Kidney (tissue), 14 donors: Measurements from ENCODE around the gene NSUN3. TPM values are rescaled to one million over a fixed set of nuclear protein-coding genes. Genes with fewer than 3 reads are reported as not detected.

Source experiments
- DNase-seq, 5 donors: peaks; one replicate each; pipeline ENCODE4 v3.0.0-alpha.2; 2013 to 2020
- FAIRE-seq: peaks from 2 replicates; lab custom pipeline; 2012; peaks lifted over from hg19 to GRCh38; lab: Jason Lieb, UNC
- H3K27ac ChIP-seq, 2 donors: one replicate each; pipeline ENCODE4 v1.7.0; 2013; ENCODE audit warnings: low read depth in 2 of 2, low read length in 2 of 2, inconsistent platforms in 1 of 2
- H3K27me3 ChIP-seq: one replicate; pipeline ENCODE4 v1.7.1; 2013; ENCODE audit warnings: low read length, inconsistent platforms; ENCODE audit not compliant: control insufficient read depth, insufficient read depth
- H3K36me3 ChIP-seq, 3 donors: one replicate each; pipeline versions ENCODE4 v1.7.0 to v1.7.1; 2013; ENCODE audit warnings: low read length in 3 of 3, control low read depth in 1 of 3, inconsistent platforms in 1 of 3; ENCODE audit not compliant: insufficient read depth in 3 of 3, control insufficient read depth in 2 of 3
- H3K4me1 ChIP-seq, 3 donors: one replicate each; pipeline versions ENCODE4 v1.7.0 to v1.7.1; 2013; ENCODE audit warnings: low read length in 3 of 3, inconsistent platforms in 1 of 3, low read depth in 1 of 3; ENCODE audit not compliant: control insufficient read depth in 2 of 3, insufficient read depth in 2 of 3
- H3K4me3 ChIP-seq, 3 donors: one replicate each; pipeline versions ENCODE4 v1.7.0 to v1.8.1; 2013; ENCODE audit warnings: low read length in 3 of 3, control low read depth in 1 of 3, inconsistent platforms in 1 of 3
- H3K9ac ChIP-seq, 3 donors: one replicate each; pipeline versions ENCODE4 v1.7.0 to v1.7.1; 2013; ENCODE audit warnings: low read length in 3 of 3, control low read depth in 1 of 3, inconsistent platforms in 1 of 3
- H3K9me3 ChIP-seq, 3 donors: one replicate each; pipeline versions ENCODE4 v1.7.0 to v1.7.1; 2013; ENCODE audit warnings: low read length in 3 of 3, control low read depth in 1 of 3, inconsistent platforms in 1 of 3; ENCODE audit not compliant: control insufficient read depth in 2 of 3, insufficient read depth in 1 of 3
- intact Hi-C: fragments of 100-400 bp; cut with DNase I; formaldehyde crosslinking; loops from one replicate; pipeline ENCODE4 v1.11.1; 2022
- polyA plus RNA-seq: library from polyadenylated mRNA; stranded (reverse); fragments of 350-450 nt; fragmentation: Illumina TruSeq; extraction: RNeasy Lipid Tissue Mini Kit (QIAGEN cat#74804); gene quantifications from one replicate; pipeline ENCODE4 v1.2.3, GENCODE V29; 2014; ENCODE audit warnings: low read depth, low replicate concordance; ENCODE audit not compliant: insufficient read depth
- total RNA-seq: library from RNA; stranded (reverse); fragmentation: NEBNext Ultra II Directional; extraction: Animal tissue kit (Norgen Biotek cat#: 25700); gene quantifications from one replicate; pipeline ENCODE4 v1.2.1, GENCODE V29; 2021
- TF ChIP-seq, protein P1 (sequence below): IDR thresholded peaks from 3 replicates; pipeline ENCODE4 v1.5.1; 2012; ENCODE audit warnings: mild to moderate bottlenecking, moderate library complexity, borderline replicate concordance; ENCODE audit not compliant: insufficient read depth; ENCODE audit errors: extremely low read depth
- donor health status: control.
- donor health status: control.
- donor health status: control.
- donor health status: control.
- donor health status: control.
- donor health status: DM: yes; HTN: yes; CAD: no.
- donor health status: Normal renal cell carcinoma (clear cell type).

The NSUN3 gene
- total and polyA plus RNA-seq, 2 donors from 2014 or later = 6.5 to 16.3 TPM

- no peak overlapping the region for H3K27ac ChIP-seq
- no peak for FAIRE-seq
- no peak for DNase-seq
- TF ChIP-seq, protein P1, sequence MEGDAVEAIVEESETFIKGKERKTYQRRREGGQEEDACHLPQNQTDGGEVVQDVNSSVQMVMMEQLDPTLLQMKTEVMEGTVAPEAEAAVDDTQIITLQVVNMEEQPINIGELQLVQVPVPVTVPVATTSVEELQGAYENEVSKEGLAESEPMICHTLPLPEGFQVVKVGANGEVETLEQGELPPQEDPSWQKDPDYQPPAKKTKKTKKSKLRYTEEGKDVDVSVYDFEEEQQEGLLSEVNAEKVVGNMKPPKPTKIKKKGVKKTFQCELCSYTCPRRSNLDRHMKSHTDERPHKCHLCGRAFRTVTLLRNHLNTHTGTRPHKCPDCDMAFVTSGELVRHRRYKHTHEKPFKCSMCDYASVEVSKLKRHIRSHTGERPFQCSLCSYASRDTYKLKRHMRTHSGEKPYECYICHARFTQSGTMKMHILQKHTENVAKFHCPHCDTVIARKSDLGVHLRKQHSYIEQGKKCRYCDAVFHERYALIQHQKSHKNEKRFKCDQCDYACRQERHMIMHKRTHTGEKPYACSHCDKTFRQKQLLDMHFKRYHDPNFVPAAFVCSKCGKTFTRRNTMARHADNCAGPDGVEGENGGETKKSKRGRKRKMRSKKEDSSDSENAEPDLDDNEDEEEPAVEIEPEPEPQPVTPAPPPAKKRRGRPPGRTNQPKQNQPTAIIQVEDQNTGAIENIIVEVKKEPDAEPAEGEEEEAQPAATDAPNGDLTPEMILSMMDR = no peak
- no peak overlapping the region for H3K9ac ChIP-seq
- no peak overlapping the region for H3K4me3 ChIP-seq
- no peaks in the 10 kb centered on the region for H3K36me3 ChIP-seq
- intact Hi-C loops = no loop called here
- no peaks in the 10 kb centered on the region for H3K4me1 ChIP-seq
- H3K27me3 ChIP-seq = no peaks in the 10 kb centered on the region
- H3K9me3 ChIP-seq = no peaks in the 10 kb centered on the region
Observed at GRCh38 chr3:94175677-94176076, 112.8 kb downstream of the NSUN3 start.

- Histone ChIP-seq H3K4me1 (no peaks in the 10 kb centered on the region), H3K27me3 (no peaks in the 10 kb centered on the region), H3K27ac (no peak overlapping the region), H3K4me3 (no peak overlapping the region), H3K9me3 (no peaks in the 10 kb centered on the region), H3K36me3 (no peaks in the 10 kb centered on the region), H3K9ac (no peak overlapping the region)
- FAIRE-seq (no peak), DNase-seq (no peak)
- intact Hi-C loops = no loop called here
- TF ChIP-seq, protein P1 = no peak
Observed at GRCh38 chr3:94176988-94177745, 114.3 kb downstream of the NSUN3 start.

Other genes starting within 250 kb of the NSUN3 start
- 56.2 TPM for gene PROS1, start 89.2 kb upstream of the NSUN3 start, total RNA-seq
- gene PROS1, start 89.2 kb upstream of the NSUN3 start, polyA plus RNA-seq = 30.0 TPM
- gene ARL13B, start 82.9 kb upstream of the NSUN3 start, total RNA-seq = 12.5 TPM
- gene ARL13B, start 82.9 kb upstream of the NSUN3 start, polyA plus RNA-seq = 4.1 TPM
- gene STX19, start 34.5 kb upstream of the NSUN3 start, total RNA-seq = not detected
- gene STX19, start 34.5 kb upstream of the NSUN3 start, polyA plus RNA-seq = 0.47 TPM
- gene DHFR2, start 145 bp upstream of the NSUN3 start, total RNA-seq = 9.9 TPM
- 4.0 TPM for gene DHFR2, start 145 bp upstream of the NSUN3 start, polyA plus RNA-seq